Measurements from ENCODE around the gene RSPRY1. TPM values are rescaled to one million over a fixed set of nuclear protein-coding genes. Genes with fewer than 3 reads are reported as not detected.
A peak's percentile ranks its signal among the peaks of the same experiment; 100 is the strongest.
"Not testable (repeated sequence)": the region's sequence is repeated elsewhere in the genome, so short reads cannot be mapped to it uniquely, and the experiment has no call there.

RSPRY1 gene
- total RNA-seq, 2 experiments from 2014 or later: 24.6 to 30.2 TPM

DNA sequence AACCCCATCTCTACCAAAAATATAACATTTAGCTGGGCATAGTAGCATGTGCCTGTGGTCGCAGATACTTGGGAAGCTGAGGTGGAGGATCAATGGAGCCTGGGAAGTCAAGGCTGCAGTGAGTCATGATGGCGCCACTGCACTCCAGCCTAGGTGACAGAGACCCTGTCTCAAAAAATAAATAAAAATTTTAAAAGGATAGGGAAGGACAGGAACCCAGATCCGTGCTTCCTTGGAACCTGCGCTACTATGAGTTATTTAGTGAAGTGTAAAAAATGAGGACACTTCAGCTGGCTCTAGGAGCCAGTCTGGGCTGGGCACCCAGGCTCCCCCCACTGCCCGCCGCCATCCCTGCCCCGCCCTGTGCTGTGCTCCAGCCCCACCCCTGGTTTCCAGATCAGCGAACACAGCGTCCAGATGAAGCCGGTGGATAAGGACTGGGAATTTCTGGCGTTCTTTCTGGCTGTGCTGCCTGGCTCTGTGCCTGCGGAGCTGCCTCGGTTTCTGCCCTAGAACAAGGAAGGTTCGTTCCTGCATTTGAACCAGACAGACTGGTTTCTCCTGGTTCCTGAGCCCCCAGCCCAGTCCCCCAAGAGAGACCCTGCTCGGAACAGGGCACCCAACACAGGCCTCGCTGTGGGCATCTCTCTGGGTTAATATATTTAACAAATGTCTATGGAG, 79.9 kb downstream of the RSPRY1 start:
- DNase-seq (no peak), ATAC-seq (no peak)
- no peaks in the 10 kb centered on the region for H3K36me3 Mint-ChIP-seq (ENCODE audit: low read depth)
- peaks cover 46% of the 10 kb centered on the region for H3K4me1 Mint-ChIP-seq
- no peaks in the 10 kb centered on the region for H3K27me3 Mint-ChIP-seq
- intact Hi-C loops (cut with DNase I, micrococcal nuclease): no loop called here
- CTCF ChIA-PET: interaction anchor here (0.7 kb wide), 1 partner anchor 14 kb away, joined by 3 read pairs; no protein-coding TSS in a partner anchor
- no peaks in the 10 kb centered on the region for H3K9me3 Mint-ChIP-seq (ENCODE audit: low read depth)
- no peak overlapping the region for H3K4me3 Mint-ChIP-seq
- peak overlapping the region; percentile 59 for H3K27ac Mint-ChIP-seq
- POLR2A ChIA-PET: no interaction called here

DNA sequence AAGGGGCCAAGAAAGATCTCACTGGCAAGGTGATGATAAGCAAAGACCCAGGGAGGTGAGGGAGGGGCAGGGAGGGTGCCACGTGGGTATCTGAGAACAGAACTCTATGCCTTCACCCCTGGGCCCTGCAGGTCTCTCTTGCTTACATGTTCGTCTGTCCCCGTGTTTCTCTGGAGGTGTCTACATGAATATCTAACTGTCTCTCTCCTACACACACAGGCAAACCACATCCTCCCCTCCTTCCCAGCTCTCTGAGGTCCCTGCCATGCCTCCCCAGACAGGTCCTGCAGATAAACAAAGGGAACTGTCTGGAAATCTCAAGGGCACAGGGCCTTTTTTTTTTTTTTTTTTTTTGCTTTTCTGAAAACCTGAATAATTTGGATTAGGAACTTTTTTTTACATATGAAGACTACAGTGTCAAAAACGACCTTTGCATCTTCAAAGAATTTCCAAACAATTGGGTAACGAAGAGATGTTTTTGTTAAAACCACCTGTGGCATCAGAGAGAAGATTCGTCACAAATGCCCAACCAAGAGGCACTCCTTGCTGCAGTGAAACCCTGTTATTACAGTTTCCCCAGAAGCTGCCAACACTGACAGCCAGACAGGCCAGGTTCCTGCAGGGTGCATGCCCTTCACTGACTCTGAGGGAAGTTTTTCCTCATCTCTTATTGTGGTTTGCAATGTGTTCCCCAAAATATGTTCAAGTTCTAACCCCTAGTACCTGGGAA, 80.6 kb downstream of the RSPRY1 start:
- H3K4me3 Mint-ChIP-seq: no peak overlapping the region
- POLR2A ChIA-PET: interaction anchor here (0.5 to 0.6 kb wide), 2 partner anchors 69 to 81 kb away, joined by 3 to 5 read pairs; partner anchors contain the start of genes PSME3IP1 and RSPRY1
- peak; percentile 76 for ATAC-seq

GRCh38 chr16:57267343-57267742, 81.2 kb downstream of the RSPRY1 start:
- intact Hi-C loops (cut with DNase I, micrococcal nuclease); H3K27ac Mint-ChIP-seq; DNase-seq; H3K36me3 Mint-ChIP-seq (ENCODE audit: low read depth); H3K4me3 Mint-ChIP-seq; ATAC-seq; H3K9me3 Mint-ChIP-seq (ENCODE audit: low read depth); H3K27me3 Mint-ChIP-seq: not testable (repeated sequence)
- peaks cover 46% of the 10 kb centered on the region for H3K4me1 Mint-ChIP-seq
- ChIA-PET POLR2A (interaction anchor here (0.5 to 0.6 kb wide), 2 partner anchors 70 to 81 kb away, joined by 3 to 5 read pairs; partner anchors contain the start of genes PSME3IP1 and RSPRY1), CTCF (interaction anchor here (0.8 kb wide), 1 partner anchor 150 kb away, joined by 3 read pairs; no protein-coding TSS in a partner anchor)

More for the DNA sequence above, 80.6 kb downstream of the RSPRY1 start:
- no peaks in the 10 kb centered on the region for H3K27me3 Mint-ChIP-seq
- H3K36me3 Mint-ChIP-seq (ENCODE audit: low read depth): no peaks in the 10 kb centered on the region
- no peaks in the 10 kb centered on the region for H3K9me3 Mint-ChIP-seq (ENCODE audit: low read depth)
- peak overlapping the region; percentile 59 for H3K27ac Mint-ChIP-seq
- peak; percentile 59 for DNase-seq
- CTCF ChIA-PET: interaction anchor here (0.8 kb wide), 1 partner anchor 150 kb away, joined by 3 read pairs; no protein-coding TSS in a partner anchor
- intact Hi-C loops (cut with DNase I, micrococcal nuclease): no loop called here
- H3K4me1 Mint-ChIP-seq: peaks cover 46% of the 10 kb centered on the region

DNA sequence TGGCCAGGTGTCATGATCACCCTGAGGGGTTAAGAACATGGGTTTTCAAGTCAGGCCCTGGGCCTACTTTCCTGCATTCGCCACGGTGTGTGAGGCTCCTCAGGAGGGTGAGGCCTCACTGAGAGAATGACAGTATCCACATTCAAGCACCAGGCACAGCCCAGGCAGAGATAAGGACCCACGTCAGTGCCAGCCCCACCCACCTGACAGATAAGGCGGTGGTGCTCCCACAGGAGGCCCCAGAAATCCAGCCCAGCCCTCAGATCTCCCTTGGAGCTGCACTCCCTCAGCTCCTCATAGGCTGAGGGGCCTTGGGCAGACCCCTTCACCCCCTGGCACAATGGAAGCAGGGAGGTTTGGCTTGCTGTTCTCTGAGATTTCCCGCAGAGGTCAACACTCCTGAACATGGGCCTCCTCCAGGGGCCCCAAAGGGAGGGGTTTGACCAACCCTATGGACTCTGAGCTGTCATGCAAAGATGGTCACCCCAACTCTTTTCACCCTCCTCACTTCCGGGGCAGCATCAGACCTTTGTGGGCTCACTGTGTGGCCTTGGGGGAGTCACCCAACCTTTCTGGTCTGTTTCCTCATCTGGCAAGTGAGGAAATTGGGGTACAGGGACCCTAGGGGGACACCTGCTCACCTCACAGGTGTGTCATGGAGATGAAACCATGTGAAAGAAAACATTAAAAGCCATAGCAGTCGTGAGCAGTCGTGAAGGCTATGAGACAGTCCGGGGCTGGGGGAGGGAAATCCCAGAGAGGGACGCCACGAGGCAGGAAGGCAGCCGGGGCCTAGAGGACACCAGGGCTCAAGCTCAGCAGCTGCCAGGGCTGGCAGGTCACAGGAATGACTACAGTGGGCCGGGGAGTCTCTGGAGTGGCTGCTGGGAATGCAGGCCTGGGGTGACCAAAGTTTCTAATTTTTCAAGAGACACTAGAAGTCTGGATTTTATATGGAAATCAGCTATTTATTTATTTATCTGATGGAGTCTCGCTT, 83.0 kb downstream of the RSPRY1 start:
- H3K36me3 Mint-ChIP-seq (ENCODE audit: low read depth): no peaks in the 10 kb centered on the region
- H3K27me3 Mint-ChIP-seq: no peaks in the 10 kb centered on the region
- ChIA-PET CTCF (interaction anchor here (0.8 kb wide), 1 partner anchor 9 kb away, joined by 3 read pairs; no protein-coding TSS in a partner anchor), POLR2A (interaction anchor here (1.0 kb wide), 1 partner anchor 200 kb away, joined by 4 read pairs; no protein-coding TSS in a partner anchor)
- peaks cover 46% of the 10 kb centered on the region for H3K4me1 Mint-ChIP-seq
- intact Hi-C loops (cut with DNase I, micrococcal nuclease): no loop called here
- no peaks in the 10 kb centered on the region for H3K9me3 Mint-ChIP-seq (ENCODE audit: low read depth)
- peak overlapping the region; percentile 13 for H3K27ac Mint-ChIP-seq
- no peak overlapping the region for H3K4me3 Mint-ChIP-seq
- ATAC-seq (no peak), DNase-seq (peak; percentile 33)

DNA sequence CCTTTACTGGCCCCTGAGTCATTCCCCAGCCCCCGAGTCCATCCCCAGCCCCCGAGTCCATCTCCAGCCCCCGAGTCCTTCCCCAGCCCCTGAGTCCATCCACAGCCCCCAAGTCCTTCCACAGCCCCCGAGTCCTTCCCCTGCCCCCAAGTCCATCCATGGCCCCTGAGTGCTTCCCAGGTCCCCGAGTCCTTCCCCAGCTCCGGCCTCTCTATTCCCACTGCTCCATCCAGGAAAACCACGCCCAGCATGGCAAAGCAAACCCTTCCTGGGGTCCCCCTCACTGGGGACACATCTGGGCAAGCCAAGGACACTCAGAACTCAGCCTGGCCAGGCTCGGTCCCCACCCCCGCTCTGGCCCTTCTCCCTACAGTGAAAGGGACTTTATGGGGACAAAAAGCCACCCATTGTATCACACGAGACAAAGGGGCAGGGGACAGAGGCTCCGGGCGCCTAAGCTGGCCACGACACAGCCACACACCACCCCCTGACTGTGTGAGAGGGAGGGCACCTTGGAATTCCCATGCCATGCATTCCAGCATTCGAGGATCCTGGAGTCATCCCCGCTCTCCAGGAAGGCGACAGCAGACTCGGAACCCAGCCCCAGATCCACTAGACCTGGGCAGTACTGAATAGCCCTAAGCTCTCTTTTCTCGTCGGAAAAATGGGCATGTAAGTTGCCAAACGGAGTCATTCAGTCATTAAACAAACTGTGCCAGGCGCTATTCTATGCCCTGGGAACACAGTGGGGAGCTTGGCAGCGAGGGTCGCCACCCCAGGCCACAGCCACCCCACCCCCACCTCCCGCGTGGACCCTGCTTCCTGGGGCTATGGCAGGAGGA, 84.3 kb downstream of the RSPRY1 start:
- Mint-ChIP-seq H3K4me3 (no peak overlapping the region), H3K27ac (no peak overlapping the region), H3K27me3 (no peaks in the 10 kb centered on the region), H3K4me1 (peaks cover 38% of the 10 kb centered on the region), H3K36me3 (ENCODE audit: low read depth) (no peaks in the 10 kb centered on the region), H3K9me3 (ENCODE audit: low read depth) (no peaks in the 10 kb centered on the region)
- CTCF ChIA-PET: no interaction called here
- POLR2A ChIA-PET: interaction anchor here (1.0 kb wide), 1 partner anchor 201 kb away, joined by 4 read pairs; no protein-coding TSS in a partner anchor
- intact Hi-C loops (cut with DNase I, micrococcal nuclease): no loop called here
- DNase-seq (no peak), ATAC-seq (no peak)

DNA sequence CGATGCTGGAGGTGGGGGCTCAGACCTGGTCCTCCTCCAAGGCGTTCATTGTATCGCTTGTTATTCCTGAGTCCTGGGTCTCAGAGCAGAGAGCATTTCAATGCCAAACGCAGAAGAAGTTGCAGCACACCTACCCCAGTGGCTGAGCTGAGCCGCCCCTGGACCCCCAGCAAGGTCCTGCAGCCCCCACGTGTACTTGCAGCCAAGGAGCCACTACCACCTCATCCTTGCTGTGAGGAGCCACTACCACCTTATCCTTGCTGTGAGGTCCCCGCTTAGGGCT, 84.9 kb downstream of the RSPRY1 start:
- H3K4me3 Mint-ChIP-seq: no peak overlapping the region
- H3K36me3 Mint-ChIP-seq (ENCODE audit: low read depth): no peaks in the 10 kb centered on the region
- H3K27ac Mint-ChIP-seq: no peak overlapping the region
- no peaks in the 10 kb centered on the region for H3K9me3 Mint-ChIP-seq (ENCODE audit: low read depth)
- ChIA-PET POLR2A (no interaction called here), CTCF (no interaction called here)
- no peak for ATAC-seq
- DNase-seq: no peak
- intact Hi-C loops (cut with DNase I, micrococcal nuclease): no loop called here
- H3K4me1 Mint-ChIP-seq: peaks cover 33% of the 10 kb centered on the region
- H3K27me3 Mint-ChIP-seq: no peaks in the 10 kb centered on the region

GRCh38 chr16:57271867-57272495, 85.9 kb downstream of the RSPRY1 start:
- intact Hi-C loops (cut with DNase I, micrococcal nuclease): no loop called here
- Mint-ChIP-seq H3K4me1 (peaks cover 30% of the 10 kb centered on the region), H3K27me3 (no peaks in the 10 kb centered on the region), H3K4me3 (no peak overlapping the region), H3K27ac (no peak overlapping the region), H3K9me3 (ENCODE audit: low read depth) (no peaks in the 10 kb centered on the region), H3K36me3 (ENCODE audit: low read depth) (no peaks in the 10 kb centered on the region)
- ATAC-seq (no peak), DNase-seq (no peak)
- CTCF ChIA-PET: interaction anchor here (0.7 kb wide), 1 partner anchor 716 kb away, joined by 3 read pairs; no protein-coding TSS in a partner anchor
- POLR2A ChIA-PET: no interaction called here

DNA sequence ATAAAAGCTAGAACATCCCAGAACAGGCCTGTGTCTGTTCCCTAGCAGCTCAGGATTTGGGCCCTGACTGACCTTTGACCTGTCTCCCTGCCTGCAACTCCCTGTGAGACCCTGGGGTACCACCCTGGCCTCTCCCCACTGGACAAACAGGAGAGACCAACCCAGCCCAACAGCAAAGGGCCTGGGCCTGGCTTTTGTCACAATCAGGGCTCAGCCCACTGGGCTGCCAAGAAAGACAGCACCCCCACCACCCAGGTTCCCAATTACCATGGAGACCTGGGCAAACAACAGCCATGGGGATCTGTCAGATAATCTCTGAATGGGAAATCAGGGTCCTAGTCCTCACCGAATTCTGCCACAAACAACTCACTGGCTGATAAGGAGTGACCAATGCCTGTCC, 87.2 kb downstream of the RSPRY1 start:
- no peaks in the 10 kb centered on the region for H3K36me3 Mint-ChIP-seq (ENCODE audit: low read depth)
- DNase-seq (no peak), ATAC-seq (no peak)
- intact Hi-C loops (cut with DNase I, micrococcal nuclease): no loop called here
- no peaks in the 10 kb centered on the region for H3K9me3 Mint-ChIP-seq (ENCODE audit: low read depth)
- no peaks in the 10 kb centered on the region for H3K27me3 Mint-ChIP-seq
- peaks cover 30% of the 10 kb centered on the region for H3K4me1 Mint-ChIP-seq
- CTCF ChIA-PET: interaction anchor here (0.6 kb wide), 1 partner anchor 1306 kb away, joined by 3 read pairs; no protein-coding TSS in a partner anchor
- POLR2A ChIA-PET: interaction anchor here (0.5 kb wide), 1 partner anchor 14 kb away, joined by 4 read pairs; no protein-coding TSS in a partner anchor
- no peak overlapping the region for H3K27ac Mint-ChIP-seq
- no peak overlapping the region for H3K4me3 Mint-ChIP-seq

DNA sequence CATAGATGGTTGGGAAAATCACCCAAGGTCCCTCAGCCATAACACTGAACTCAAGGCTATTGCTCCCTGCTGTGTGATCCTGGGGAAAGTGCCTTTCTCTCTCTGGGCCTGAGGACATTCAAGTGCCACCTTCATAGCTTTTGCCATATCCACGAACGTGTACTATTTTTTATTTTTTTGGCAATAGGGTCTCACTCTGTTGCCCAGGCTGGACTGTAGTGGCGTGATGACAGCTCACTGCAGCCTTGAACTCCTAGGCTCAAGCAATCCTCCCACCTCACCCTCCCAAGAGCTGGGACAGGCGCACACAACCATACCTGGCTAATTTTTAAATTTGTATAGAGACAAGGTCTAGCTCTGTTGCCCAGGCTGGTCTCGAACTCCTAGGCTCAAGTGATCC, 87.7 kb downstream of the RSPRY1 start:
- intact Hi-C loops (cut with DNase I, micrococcal nuclease): no loop called here
- Mint-ChIP-seq H3K4me3 (no peak overlapping the region), H3K27ac (no peak overlapping the region)

DNA sequence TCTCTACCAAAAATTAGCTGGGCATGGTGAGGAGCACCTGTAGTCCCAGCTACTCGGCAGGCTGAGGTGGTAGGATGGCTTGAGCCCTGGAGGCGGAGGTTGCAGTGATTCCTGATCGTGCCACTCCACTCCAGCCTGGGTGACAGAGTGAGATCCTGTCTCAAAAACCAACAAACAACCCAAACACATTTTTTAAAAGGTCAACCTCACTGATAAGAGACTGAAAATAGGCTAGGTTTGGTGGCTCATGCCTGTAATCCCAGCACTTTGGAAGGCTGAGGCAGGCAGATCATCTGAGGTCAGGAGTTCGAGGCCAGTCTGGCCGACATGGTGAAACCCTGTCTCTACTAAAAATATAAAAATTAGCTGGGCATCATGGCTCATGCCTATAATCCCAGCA, 89.8 kb downstream of the RSPRY1 start:
- intact Hi-C loops (cut with DNase I, micrococcal nuclease); H3K27me3 Mint-ChIP-seq; ATAC-seq; POLR2A ChIA-PET; H3K27ac Mint-ChIP-seq; H3K9me3 Mint-ChIP-seq (ENCODE audit: low read depth); H3K36me3 Mint-ChIP-seq (ENCODE audit: low read depth); H3K4me3 Mint-ChIP-seq; DNase-seq: not testable (repeated sequence)
- peaks cover 39% of the 10 kb centered on the region for H3K4me1 Mint-ChIP-seq
- CTCF ChIA-PET: interaction anchor here (0.5 to 1.2 kb wide), 3 partner anchors 24 to 489 kb away, joined by 3 to 5 read pairs (median 3); no protein-coding TSS in a partner anchor

More for the DNA sequence above, 87.7 kb downstream of the RSPRY1 start:
- CTCF ChIA-PET: no interaction called here
- no peak for ATAC-seq
- POLR2A ChIA-PET: no interaction called here
- no peak for DNase-seq
- H3K27me3 Mint-ChIP-seq: no peaks in the 10 kb centered on the region
- no peaks in the 10 kb centered on the region for H3K36me3 Mint-ChIP-seq (ENCODE audit: low read depth)
- H3K9me3 Mint-ChIP-seq (ENCODE audit: low read depth): no peaks in the 10 kb centered on the region
- H3K4me1 Mint-ChIP-seq: peaks cover 30% of the 10 kb centered on the region

Measured in activated CD4-positive, alpha-beta T cell treated with anti-CD3 and anti-CD28 coated beads for 36 hours (primary cell).